Measurements from ENCODE around the gene GRID1.
"Not testable (repeated sequence)": the region's sequence is repeated elsewhere in the genome, so short reads cannot be mapped to it uniquely, and the experiment has no call there.

Gene GRID1

GRCh38 chr10:86177537-86178155 lies 188.9 kb downstream of the GRID1 start:
- Histone ChIP-seq H3K79me2 (ENCODE audit: insufficient read depth, low read length) (no peaks in the 10 kb centered on the region), H3K4me2 (ENCODE audit: low read length) (no peak overlapping the region), H3K27ac (ENCODE audit: low read depth, low read length, poor library complexity, severe bottlenecking) (no peak overlapping the region), H2AFZ (ENCODE audit: low read length) (no peak overlapping the region), H3F3A (ENCODE audit: insufficient read depth, low read length) (no peaks in the 10 kb centered on the region), H3K27me3 (ENCODE audit: insufficient read depth, low read length) (no peaks in the 10 kb centered on the region), H3K9me2 (ENCODE audit: low read depth, low read length) (no peaks in the 10 kb centered on the region), H3K4me1 (ENCODE audit: insufficient read depth, low read length, severe bottlenecking) (no peaks in the 10 kb centered on the region), H3K9ac (ENCODE audit: low read length) (no peak overlapping the region), H3K9me3 (ENCODE audit: low read length) (no peaks in the 10 kb centered on the region), H3K4me3 (ENCODE audit: low read depth, low read length, poor library complexity, severe bottlenecking) (no peak overlapping the region), H4K20me1 (ENCODE audit: insufficient read depth, low read length) (no peaks in the 10 kb centered on the region), H3K36me3 (ENCODE audit: insufficient read depth, low read length) (no peaks in the 10 kb centered on the region)
- TF ChIP-seq EZH2 (IDR thresholded peaks at IDR 0.05; ENCODE audit: borderline replicate concordance, low read length) (no peak), CTCF (IDR thresholded peaks at IDR 0.05; ENCODE audit: low read length) (no peak)

- no peaks in the 10 kb centered on the region for H3K9me3 ChIP-seq (ENCODE audit: low read length)
- no peaks in the 10 kb centered on the region for H3K4me1 ChIP-seq (ENCODE audit: insufficient read depth, low read length, severe bottlenecking)
- H3K27ac ChIP-seq (ENCODE audit: low read depth, low read length, poor library complexity, severe bottlenecking), result no peak overlapping the region
- H3K4me3 ChIP-seq (ENCODE audit: low read depth, low read length, poor library complexity, severe bottlenecking), result no peak overlapping the region
- H4K20me1 ChIP-seq (ENCODE audit: insufficient read depth, low read length), result no peaks in the 10 kb centered on the region
- H3K79me2 ChIP-seq (ENCODE audit: insufficient read depth, low read length), result no peaks in the 10 kb centered on the region
- no peaks in the 10 kb centered on the region for H3K36me3 ChIP-seq (ENCODE audit: insufficient read depth, low read length)
- H3K27me3 ChIP-seq (ENCODE audit: insufficient read depth, low read length), result no peaks in the 10 kb centered on the region
- no peak overlapping the region for H2AFZ ChIP-seq (ENCODE audit: low read length)
- no peak overlapping the region for H3K9ac ChIP-seq (ENCODE audit: low read length)
- TF ChIP-seq EZH2 (IDR thresholded peaks at IDR 0.05; ENCODE audit: borderline replicate concordance, low read length) (no peak), CTCF (IDR thresholded peaks at IDR 0.05; ENCODE audit: low read length) (no peak)
- H3F3A ChIP-seq (ENCODE audit: insufficient read depth, low read length), result no peaks in the 10 kb centered on the region
- H3K9me2 ChIP-seq (ENCODE audit: low read depth, low read length), result no peaks in the 10 kb centered on the region
- no peak overlapping the region for H3K4me2 ChIP-seq (ENCODE audit: low read length)
These were observed 189.6 kb downstream of the GRID1 start for GRCh38 chr10:86176850-86177536.

GRCh38 chr10:86175476-86175875 lies 191.1 kb downstream of the GRID1 start:
- not testable (repeated sequence) for H4K20me1 ChIP-seq (ENCODE audit: insufficient read depth, low read length); H2AFZ ChIP-seq (ENCODE audit: low read length); H3K9ac ChIP-seq (ENCODE audit: low read length); H3K79me2 ChIP-seq (ENCODE audit: insufficient read depth, low read length); H3K36me3 ChIP-seq (ENCODE audit: insufficient read depth, low read length); H3F3A ChIP-seq (ENCODE audit: insufficient read depth, low read length); H3K9me2 ChIP-seq (ENCODE audit: low read depth, low read length); H3K27ac ChIP-seq (ENCODE audit: low read depth, low read length, poor library complexity, severe bottlenecking); H3K4me1 ChIP-seq (ENCODE audit: insufficient read depth, low read length, severe bottlenecking); H3K4me2 ChIP-seq (ENCODE audit: low read length); H3K9me3 ChIP-seq (ENCODE audit: low read length); H3K4me3 ChIP-seq (ENCODE audit: low read depth, low read length, poor library complexity, severe bottlenecking); H3K27me3 ChIP-seq (ENCODE audit: insufficient read depth, low read length)

- Histone ChIP-seq H3K79me2 (ENCODE audit: insufficient read depth, low read length) (no peaks in the 10 kb centered on the region), H3K4me2 (ENCODE audit: low read length) (no peak overlapping the region), H3K27ac (ENCODE audit: low read depth, low read length, poor library complexity, severe bottlenecking) (no peak overlapping the region), H3K4me3 (ENCODE audit: low read depth, low read length, poor library complexity, severe bottlenecking) (no peak overlapping the region), H3K9me3 (ENCODE audit: low read length) (no peaks in the 10 kb centered on the region), H3K27me3 (ENCODE audit: insufficient read depth, low read length) (no peaks in the 10 kb centered on the region), H3K9me2 (ENCODE audit: low read depth, low read length) (no peaks in the 10 kb centered on the region), H3F3A (ENCODE audit: insufficient read depth, low read length) (no peaks in the 10 kb centered on the region), H3K9ac (ENCODE audit: low read length) (no peak overlapping the region), H3K4me1 (ENCODE audit: insufficient read depth, low read length, severe bottlenecking) (no peaks in the 10 kb centered on the region), H2AFZ (ENCODE audit: low read length) (no peak overlapping the region), H3K36me3 (ENCODE audit: insufficient read depth, low read length) (no peaks in the 10 kb centered on the region), H4K20me1 (ENCODE audit: insufficient read depth, low read length) (no peaks in the 10 kb centered on the region)
- TF ChIP-seq EZH2 (IDR thresholded peaks at IDR 0.05; ENCODE audit: borderline replicate concordance, low read length) (no peak), CTCF (IDR thresholded peaks at IDR 0.05; ENCODE audit: low read length) (no peak)
These were observed 194.3 kb downstream of the GRID1 start for GRCh38 chr10:86172301-86172700.
